ENCODE data around the gene CTNNA2.

DNA sequence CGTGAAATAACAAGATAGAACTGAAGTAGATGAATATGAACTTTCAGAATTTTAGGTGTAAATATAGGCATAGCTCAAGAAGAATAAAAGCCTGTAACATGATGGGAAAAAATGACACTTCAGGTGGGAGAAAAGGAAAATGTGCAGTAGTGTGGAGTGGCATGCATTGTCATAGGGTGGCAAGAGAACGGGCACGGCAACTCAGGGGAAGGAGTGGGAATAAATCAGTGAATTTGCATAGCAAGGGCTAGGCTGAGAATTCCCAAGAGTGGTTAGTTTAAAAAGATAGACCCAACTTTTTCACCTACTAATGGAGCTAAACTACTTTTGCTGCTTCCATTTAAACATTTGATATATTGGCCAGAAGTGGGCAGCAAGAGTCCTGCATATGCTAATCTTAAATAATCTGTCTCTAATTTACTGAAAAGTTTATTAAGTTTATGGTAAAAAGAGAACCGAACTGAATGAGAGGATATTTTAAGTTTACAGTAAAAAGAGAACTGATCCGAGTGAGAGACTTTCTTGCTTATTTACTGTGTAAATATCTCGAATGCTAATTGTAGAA is 228.1 kb downstream of the CTNNA2 start:
- TF ChIP-seq, protein P1, sequence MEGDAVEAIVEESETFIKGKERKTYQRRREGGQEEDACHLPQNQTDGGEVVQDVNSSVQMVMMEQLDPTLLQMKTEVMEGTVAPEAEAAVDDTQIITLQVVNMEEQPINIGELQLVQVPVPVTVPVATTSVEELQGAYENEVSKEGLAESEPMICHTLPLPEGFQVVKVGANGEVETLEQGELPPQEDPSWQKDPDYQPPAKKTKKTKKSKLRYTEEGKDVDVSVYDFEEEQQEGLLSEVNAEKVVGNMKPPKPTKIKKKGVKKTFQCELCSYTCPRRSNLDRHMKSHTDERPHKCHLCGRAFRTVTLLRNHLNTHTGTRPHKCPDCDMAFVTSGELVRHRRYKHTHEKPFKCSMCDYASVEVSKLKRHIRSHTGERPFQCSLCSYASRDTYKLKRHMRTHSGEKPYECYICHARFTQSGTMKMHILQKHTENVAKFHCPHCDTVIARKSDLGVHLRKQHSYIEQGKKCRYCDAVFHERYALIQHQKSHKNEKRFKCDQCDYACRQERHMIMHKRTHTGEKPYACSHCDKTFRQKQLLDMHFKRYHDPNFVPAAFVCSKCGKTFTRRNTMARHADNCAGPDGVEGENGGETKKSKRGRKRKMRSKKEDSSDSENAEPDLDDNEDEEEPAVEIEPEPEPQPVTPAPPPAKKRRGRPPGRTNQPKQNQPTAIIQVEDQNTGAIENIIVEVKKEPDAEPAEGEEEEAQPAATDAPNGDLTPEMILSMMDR (IDR thresholded peaks at IDR 0.05): no peak
- no peak for TF ChIP-seq POLR2A (IDR thresholded peaks at IDR 0.05)
- TF ChIP-seq EP300 (IDR thresholded peaks at IDR 0.05): no peak
